OCI-LY3 (cell line): Measurements from ENCODE around the gene PIM2.

Experiments
- EZH2phosphoT487 ChIP-seq: fragments of 200-600 bp; shearing (Covaris generic); IDR thresholded peaks from 2 replicates; pipeline ENCODE4 v1.6.1; 2018; ENCODE audit warnings: antibody characterized with exemption, mixed run types, low read depth
- TF ChIP-seq, protein P1 (sequence below): fragments of 200-600, 300-600 bp; sonication (generic); IDR thresholded peaks from 2 replicates; pipeline ENCODE4 v1.5.1; 2014; ENCODE audit warnings: antibody characterized with exemption, low read length, low read depth

GRCh38 chrX:48960291-48960690, 41.5 kb upstream of the PIM2 start:
- TF ChIP-seq, protein P1, sequence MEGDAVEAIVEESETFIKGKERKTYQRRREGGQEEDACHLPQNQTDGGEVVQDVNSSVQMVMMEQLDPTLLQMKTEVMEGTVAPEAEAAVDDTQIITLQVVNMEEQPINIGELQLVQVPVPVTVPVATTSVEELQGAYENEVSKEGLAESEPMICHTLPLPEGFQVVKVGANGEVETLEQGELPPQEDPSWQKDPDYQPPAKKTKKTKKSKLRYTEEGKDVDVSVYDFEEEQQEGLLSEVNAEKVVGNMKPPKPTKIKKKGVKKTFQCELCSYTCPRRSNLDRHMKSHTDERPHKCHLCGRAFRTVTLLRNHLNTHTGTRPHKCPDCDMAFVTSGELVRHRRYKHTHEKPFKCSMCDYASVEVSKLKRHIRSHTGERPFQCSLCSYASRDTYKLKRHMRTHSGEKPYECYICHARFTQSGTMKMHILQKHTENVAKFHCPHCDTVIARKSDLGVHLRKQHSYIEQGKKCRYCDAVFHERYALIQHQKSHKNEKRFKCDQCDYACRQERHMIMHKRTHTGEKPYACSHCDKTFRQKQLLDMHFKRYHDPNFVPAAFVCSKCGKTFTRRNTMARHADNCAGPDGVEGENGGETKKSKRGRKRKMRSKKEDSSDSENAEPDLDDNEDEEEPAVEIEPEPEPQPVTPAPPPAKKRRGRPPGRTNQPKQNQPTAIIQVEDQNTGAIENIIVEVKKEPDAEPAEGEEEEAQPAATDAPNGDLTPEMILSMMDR: no peak
- no peak for TF ChIP-seq EZH2phosphoT487
